Activated CD4-positive, alpha-beta T cell treated with anti-CD3 and anti-CD28 coated beads for 24 hours (primary cell): ENCODE measurements around the gene MAPRE2.
A peak's percentile ranks its signal among the peaks of the same experiment; 100 is the strongest.

Source experiments
- DNase-seq, 2 donors: peaks; one replicate each; pipeline ENCODE4 v3.0.0-alpha.2; 2020; ENCODE audit warnings: low read depth in 2 of 2

MAPRE2 gene

GRCh38 chr18:35040988-35041814 lies at the start of gene MAPRE2:
Gene MAPRE2, plus strand, starts transcription at chr18:35041413. Its CDS starts 127 bp downstream, at chr18:35041540.
- DNase-seq = peak; percentile 98 to 99

GRCh38 chr18:34991561-34991960 lies 49.7 kb upstream of the MAPRE2 start:
- DNase-seq = no peak

DNA sequence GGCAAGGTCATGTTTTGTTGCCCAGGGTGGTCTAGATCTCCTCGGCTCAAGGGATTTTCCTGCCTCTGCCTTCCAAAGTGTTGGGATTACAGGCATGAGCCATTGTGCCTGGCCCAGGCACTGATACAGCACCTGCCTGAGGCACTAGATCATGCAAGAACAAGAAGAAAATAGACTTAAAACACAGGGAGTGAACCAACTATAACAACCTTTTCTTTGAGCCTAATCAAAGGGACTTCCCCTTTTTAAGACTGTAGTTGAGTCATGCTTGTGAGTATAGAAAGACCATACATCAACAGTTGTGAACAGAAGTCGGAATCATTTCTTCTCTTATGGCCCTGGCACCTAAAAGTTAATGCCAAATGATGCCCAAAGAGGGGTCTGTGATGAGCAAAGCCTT lies 47.9 kb upstream of the MAPRE2 start:
- no peak for DNase-seq

GRCh38 chr18:34995746-34996145 lies 45.5 kb upstream of the MAPRE2 start:
- no peak for DNase-seq

- no peak for DNase-seq
These were observed 42.6 kb upstream of the MAPRE2 start for GRCh38 chr18:34998661-34999060.

DNA sequence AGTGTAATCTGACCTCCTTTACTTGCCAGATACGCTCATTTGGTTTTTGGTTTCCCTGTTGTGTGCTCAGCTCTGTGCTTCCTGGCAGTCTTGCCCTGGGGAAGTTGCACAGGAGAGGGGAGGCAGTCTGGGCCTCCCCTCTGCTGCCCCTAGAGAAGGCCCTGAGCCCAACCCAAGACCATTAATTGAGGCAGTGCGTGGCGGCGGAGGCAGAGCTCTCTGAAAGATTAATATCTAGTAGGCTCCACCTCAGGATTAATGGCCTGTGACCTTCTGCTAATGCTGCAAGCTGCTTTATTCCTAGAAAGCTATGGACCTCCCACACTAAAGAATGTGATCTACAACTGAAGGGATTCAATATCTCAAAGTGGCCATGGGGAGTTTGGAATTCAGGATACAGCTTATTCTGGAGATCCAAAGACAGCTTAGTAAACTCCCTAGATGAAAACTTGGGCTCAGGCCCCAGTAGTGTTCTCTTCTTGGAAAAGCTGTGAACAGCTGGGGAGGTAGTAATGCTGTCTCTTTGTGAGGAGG lies 41.4 kb upstream of the MAPRE2 start:
- DNase-seq = no peak

DNA sequence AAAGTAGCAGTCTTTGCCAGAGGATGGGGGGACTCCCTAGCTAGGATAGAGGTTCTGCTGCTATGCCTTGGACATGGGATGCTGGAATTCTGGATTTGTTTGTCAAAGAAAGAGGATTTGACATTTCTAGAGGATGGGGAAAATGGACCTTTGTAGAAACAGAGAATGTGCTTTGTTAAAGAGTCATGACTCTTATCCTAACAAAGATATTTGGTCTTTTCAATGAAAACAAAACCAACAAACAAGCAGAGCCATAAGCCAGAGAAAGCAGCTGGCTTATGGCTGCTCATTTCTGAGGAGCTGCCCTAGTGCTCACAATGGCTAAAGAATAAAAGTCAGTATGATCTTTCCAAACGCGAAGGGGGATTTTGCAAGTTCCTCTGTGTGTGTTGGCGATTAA lies 40.8 kb upstream of the MAPRE2 start:
- DNase-seq = no peak

- DNase-seq = no peak
These were observed 39.1 kb upstream of the MAPRE2 start for GRCh38 chr18:35002120-35002519.

- DNase-seq = no peak
These were observed 35.1 kb upstream of the MAPRE2 start for GRCh38 chr18:35005963-35006577.

GRCh38 chr18:35010156-35010555 lies 31.1 kb upstream of the MAPRE2 start:
- DNase-seq = no peak

DNA sequence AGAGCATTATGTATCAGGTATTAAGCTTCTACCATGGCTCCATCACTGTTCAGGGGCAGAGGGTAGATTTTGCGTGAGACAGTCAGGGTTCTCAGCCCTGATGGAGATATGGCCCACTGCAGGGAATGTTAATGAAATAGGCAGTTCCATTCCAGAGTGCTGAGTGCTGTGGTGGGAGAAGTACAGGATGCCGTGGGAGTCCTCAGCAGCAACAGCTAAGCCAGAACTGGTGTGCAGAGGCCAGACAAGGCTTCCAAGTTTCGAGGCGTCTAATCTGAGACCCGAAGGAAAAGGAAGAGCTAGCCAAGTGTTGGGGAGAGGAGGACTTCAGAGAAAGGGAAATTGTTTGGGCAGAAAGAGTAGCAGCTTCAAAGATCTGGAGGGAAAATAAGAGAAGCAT lies 30.2 kb upstream of the MAPRE2 start:
- no peak for DNase-seq

- no peak for DNase-seq
These were observed 21.3 kb upstream of the MAPRE2 start for GRCh38 chr18:35019933-35020332.

DNA sequence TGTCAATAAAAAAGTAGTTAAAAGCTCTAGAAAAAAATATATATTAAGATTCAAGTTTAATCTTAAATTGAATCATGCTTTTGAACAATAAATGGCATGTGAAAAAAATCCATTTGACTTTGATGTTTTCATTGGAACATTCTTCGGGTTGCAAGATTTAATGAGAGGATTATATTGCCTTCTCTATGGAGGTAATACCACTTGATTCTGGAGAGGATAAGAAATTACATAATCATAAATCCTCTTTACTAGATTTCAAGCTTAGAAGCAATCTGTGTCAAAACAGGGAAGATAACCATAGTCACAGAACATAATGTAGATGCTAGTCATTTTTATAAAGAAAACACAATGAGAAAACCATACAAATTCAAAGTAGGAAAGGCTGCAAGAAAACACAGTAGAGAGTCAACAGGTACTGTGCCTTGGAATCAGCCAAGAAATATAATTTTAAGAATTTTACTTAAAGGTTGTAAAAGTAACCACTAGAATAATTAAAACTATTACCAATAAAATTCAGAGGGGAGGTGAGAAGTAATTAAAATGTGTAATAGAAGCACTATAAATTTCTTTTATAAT lies 18.7 kb upstream of the MAPRE2 start:
- no peak for DNase-seq

DNA sequence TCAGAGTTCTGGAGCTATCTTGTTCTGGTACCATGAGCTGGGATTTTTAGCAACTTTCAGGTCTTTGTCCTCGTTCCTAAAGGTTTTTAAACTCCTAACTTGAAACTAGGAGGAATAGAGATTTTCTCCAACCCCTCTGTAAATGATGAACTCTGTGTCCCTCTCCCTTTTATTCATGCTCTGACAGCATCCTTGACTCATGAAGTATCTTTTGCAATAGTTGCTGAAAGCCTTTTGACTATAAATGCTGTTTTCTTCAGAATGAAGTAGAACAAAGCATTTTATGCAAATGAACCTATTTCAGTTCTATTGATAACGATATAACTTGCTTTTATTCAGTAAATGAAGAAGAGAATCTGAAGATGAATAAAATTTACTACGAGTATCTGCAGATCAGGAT lies 17.0 kb upstream of the MAPRE2 start:
- no peak for DNase-seq

DNA sequence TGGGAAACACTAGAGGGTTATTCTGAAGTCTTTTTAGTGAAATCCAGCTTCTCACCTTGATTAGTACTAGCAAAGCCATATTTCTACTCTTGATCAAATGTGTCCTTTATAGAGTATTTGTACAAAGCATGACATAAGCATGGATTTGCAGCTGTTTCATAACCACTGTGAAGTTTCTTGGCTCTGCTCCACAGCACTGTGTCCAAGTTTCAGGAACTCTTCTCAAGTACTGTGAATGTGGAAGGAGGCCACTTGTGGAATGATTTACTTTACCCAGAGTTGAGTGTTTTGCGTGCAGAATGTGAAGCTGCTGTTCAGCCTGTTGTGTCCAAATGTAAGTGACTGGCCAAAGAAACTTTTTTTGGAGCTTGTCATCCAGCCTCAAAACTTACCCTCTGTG lies 16.2 kb upstream of the MAPRE2 start:
- no peak for DNase-seq

DNA sequence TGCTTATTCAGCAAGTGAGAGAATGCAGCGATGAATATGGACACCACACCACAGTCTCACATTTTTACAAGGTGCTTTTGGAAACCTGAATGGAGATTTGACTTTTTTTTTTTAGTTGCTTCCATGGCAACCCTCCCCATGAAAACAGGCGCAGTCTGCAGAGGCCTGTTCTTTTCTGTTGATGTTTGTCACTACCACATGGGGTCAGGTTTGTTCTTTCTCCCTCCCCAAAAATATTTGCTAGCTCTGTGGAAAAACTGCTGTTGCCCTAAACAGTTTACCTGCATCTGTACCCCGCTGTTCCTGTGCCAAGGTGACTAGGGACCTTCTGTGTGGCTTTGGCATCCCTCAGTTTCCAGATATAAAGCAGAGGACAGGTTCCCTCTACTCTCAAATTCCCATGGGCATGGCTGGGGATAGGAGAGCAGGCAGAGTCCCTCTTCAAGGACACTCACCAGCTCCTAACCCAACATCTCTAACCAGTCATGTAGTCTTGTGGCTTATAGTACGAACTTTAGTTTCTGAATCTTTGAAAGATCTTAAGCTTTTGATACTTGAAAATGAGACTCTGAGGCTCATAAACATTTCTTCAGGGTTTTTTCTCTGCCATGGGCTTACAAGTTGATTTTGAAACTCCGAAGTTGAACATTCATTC lies 14.7 kb upstream of the MAPRE2 start:
- no peak for DNase-seq

GRCh38 chr18:35027206-35027605 lies 14.0 kb upstream of the MAPRE2 start:
- no peak for DNase-seq

DNA sequence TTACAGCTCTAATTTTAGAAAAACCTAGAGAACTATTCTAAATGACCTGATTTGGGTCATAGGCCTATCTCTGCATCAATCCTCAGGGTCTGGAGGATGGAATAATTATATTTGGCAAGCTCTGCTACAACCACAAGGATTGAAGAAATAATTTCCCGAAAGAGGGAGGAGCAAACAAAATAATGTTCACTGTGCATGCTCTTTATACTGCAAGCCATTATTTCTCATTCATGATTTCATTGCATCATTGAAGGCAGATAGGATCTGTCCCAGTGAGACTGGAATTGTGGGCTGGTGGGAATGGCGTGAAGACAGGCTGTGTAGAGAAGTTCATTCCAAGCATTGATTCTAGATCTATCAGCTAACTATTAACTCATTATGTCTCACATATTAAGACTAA lies 12.7 kb upstream of the MAPRE2 start:
- DNase-seq = no peak

- no peak for DNase-seq
These were observed 12.1 kb upstream of the MAPRE2 start for GRCh38 chr18:35029103-35029502.

GRCh38 chr18:35029770-35030169 lies 11.4 kb upstream of the MAPRE2 start:
- no peak for DNase-seq

DNA sequence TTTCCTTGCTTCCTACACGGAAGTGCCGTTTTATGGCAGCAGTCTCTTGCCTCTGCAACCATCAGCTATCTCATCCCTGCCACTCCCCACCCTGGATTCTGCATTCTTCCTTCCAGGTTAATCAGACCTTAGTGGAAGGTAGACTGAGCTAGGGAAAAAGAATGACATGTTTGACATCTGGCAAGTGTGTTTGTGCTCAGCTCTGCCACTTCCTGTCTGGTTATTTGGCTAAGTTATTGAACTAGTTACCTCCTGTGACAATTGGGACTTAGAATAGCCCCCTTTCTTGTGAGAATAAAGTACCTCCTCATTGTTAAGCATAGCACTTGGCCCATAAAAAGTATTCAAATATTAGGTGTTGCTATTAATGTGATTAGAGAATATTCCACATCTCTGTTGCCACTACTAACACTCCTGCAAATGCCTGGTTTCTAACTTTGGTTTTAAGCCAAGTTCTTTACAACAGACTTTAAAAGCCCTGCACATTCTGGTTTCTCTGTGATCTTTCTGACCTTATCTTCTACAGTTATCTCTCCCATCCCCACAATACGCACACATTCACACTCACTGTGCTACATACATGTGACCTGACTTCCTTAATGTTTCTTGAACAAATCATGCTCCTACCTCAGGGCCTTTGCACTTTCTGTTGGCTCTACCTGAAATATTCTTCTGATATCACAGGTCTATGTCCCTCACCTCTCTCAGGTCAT lies 10.8 kb upstream of the MAPRE2 start:
- DNase-seq = no peak

GRCh38 chr18:35032113-35032512 lies 9.1 kb upstream of the MAPRE2 start:
- DNase-seq = no peak
